MM.1S (cell line): ENCODE data around the gene FEN1.

Source experiments
- DNase-seq: peaks from one replicate; pipeline ENCODE4 v3.0.0-alpha.2; 2015
- H2AFZ ChIP-seq: fragments of 300-600 bp; sonication (generic); 2 replicates; pipeline ENCODE4 v1.6.0; 2016; ENCODE audit warnings: antibody characterized with exemption, low read length
- H3F3A ChIP-seq: fragments of 300-600 bp; sonication (generic); 2 replicates; pipeline ENCODE4 v1.6.1; 2016; ENCODE audit warnings: mild to moderate bottlenecking, antibody characterized with exemption, low read length, moderate library complexity, mixed read lengths; ENCODE audit not compliant: insufficient read depth
- H3K27ac ChIP-seq: fragments of 300-600 bp; sonication (generic); 2 replicates; pipeline ENCODE4 v1.5.1; 2016; ENCODE audit warnings: mild to moderate bottlenecking, low read length
- H3K27me3 ChIP-seq: fragments of 300-600 bp; sonication (generic); replicated peaks from 2 replicates; pipeline ENCODE4 v1.6.0; 2016; ENCODE audit warnings: low read length; ENCODE audit not compliant: insufficient read depth
- H3K36me3 ChIP-seq: fragments of 300-600 bp; sonication (generic); replicated peaks from 2 replicates; pipeline ENCODE4 v1.6.1; 2016; ENCODE audit warnings: mild to moderate bottlenecking, low read length, mixed read lengths; ENCODE audit not compliant: insufficient read depth
- H3K4me1 ChIP-seq: fragments of 300-600 bp; sonication (generic); 2 replicates; pipeline ENCODE4 v1.6.1; 2016; ENCODE audit warnings: low read length, mixed read lengths
- H3K4me2 ChIP-seq: fragments of 300-600 bp; sonication (generic); 2 replicates; pipeline ENCODE4 v1.6.0; 2016; ENCODE audit warnings: low read depth, low read length
- H3K4me3 ChIP-seq: fragments of 300-600 bp; sonication (generic); 2 replicates; pipeline ENCODE4 v1.5.1; 2016; ENCODE audit warnings: low read length, mixed read lengths
- H3K79me2 ChIP-seq: fragments of 300-600 bp; sonication (generic); 2 replicates; pipeline ENCODE4 v1.6.1; 2016; ENCODE audit warnings: mixed run types, low read length, mixed read lengths
- H3K9ac ChIP-seq: fragments of 300-600 bp; sonication (generic); 2 replicates; pipeline ENCODE4 v1.6.1; 2016; ENCODE audit warnings: low read length, mixed read lengths
- H3K9me2 ChIP-seq: fragments of 300-600 bp; sonication (generic); replicated peaks from 2 replicates; pipeline ENCODE4 v1.6.1; 2016; ENCODE audit warnings: mild to moderate bottlenecking, low read length, mixed read lengths; ENCODE audit not compliant: insufficient read depth
- H3K9me3 ChIP-seq: fragments of 300-600 bp; sonication (generic); replicated peaks from 2 replicates; pipeline ENCODE4 v1.6.1; 2016; ENCODE audit warnings: mild to moderate bottlenecking, low read length, mixed read lengths; ENCODE audit not compliant: insufficient read depth
- H4K20me1 ChIP-seq: fragments of 300-600 bp; sonication (generic); 2 replicates; pipeline ENCODE4 v1.6.1; 2016; ENCODE audit warnings: mild to moderate bottlenecking, low read length, moderate library complexity, mixed read lengths; ENCODE audit not compliant: insufficient read depth
- EZH2 ChIP-seq: fragments of 300-600 bp; sonication (generic); optimal IDR thresholded peaks from 2 replicates; pipeline ENCODE3; 2017; ENCODE audit warnings: low read depth, mild to moderate bottlenecking, antibody characterized with exemption, low read length, mixed read lengths
- EZH2phosphoT487 ChIP-seq: fragments of 300-600 bp; sonication (generic); IDR thresholded peaks from 2 replicates; pipeline ENCODE4 v1.6.1; 2018; ENCODE audit warnings: antibody characterized with exemption, low read length
- TF ChIP-seq, protein P1 (sequence below): fragments of 300-600 bp; sonication (generic); IDR thresholded peaks from 2 replicates; pipeline ENCODE4 v1.5.1; 2016; ENCODE audit warnings: antibody characterized with exemption, low read length, mixed read lengths

Gene FEN1

DNA sequence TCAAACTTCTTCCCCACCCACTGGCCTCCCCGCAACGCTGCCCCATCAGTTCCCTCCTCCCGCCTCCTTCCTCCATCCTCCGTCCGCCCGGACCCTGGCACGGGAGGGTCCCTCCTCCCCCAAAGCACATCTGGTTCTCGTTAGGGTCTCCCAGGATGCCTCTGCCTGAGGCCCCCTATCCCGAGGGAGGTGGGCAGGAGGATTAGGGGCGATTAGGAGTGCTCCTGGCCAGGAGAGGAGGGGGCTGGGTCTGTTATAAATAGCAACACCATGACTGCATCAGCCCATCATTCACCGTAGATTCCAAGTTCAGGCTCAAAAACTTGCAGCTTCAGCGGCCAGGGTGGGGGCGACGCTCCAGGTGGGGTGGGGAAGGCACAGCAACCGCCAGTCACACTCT is 29.9 kb upstream of the FEN1 start:
- no peaks in the 10 kb centered on the region for H3K9me3 ChIP-seq
- H3K9me2 ChIP-seq: no peaks in the 10 kb centered on the region
- H3K27ac ChIP-seq: no peak overlapping the region
- no peak for DNase-seq
- H3F3A ChIP-seq: no peaks in the 10 kb centered on the region
- H3K4me3 ChIP-seq: no peak overlapping the region
- no peak overlapping the region for H2AFZ ChIP-seq
- H3K9ac ChIP-seq: no peak overlapping the region
- H4K20me1 ChIP-seq: no peaks in the 10 kb centered on the region
- no peaks in the 10 kb centered on the region for H3K36me3 ChIP-seq
- H3K79me2 ChIP-seq: no peaks in the 10 kb centered on the region
- TF ChIP-seq, protein P1, sequence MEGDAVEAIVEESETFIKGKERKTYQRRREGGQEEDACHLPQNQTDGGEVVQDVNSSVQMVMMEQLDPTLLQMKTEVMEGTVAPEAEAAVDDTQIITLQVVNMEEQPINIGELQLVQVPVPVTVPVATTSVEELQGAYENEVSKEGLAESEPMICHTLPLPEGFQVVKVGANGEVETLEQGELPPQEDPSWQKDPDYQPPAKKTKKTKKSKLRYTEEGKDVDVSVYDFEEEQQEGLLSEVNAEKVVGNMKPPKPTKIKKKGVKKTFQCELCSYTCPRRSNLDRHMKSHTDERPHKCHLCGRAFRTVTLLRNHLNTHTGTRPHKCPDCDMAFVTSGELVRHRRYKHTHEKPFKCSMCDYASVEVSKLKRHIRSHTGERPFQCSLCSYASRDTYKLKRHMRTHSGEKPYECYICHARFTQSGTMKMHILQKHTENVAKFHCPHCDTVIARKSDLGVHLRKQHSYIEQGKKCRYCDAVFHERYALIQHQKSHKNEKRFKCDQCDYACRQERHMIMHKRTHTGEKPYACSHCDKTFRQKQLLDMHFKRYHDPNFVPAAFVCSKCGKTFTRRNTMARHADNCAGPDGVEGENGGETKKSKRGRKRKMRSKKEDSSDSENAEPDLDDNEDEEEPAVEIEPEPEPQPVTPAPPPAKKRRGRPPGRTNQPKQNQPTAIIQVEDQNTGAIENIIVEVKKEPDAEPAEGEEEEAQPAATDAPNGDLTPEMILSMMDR: no peak
- TF ChIP-seq EZH2phosphoT487 (no peak), EZH2 (no peak)
- no peaks in the 10 kb centered on the region for H3K4me1 ChIP-seq
- H3K27me3 ChIP-seq: peaks cover 76% of the 10 kb centered on the region
- H3K4me2 ChIP-seq: no peak overlapping the region

DNA sequence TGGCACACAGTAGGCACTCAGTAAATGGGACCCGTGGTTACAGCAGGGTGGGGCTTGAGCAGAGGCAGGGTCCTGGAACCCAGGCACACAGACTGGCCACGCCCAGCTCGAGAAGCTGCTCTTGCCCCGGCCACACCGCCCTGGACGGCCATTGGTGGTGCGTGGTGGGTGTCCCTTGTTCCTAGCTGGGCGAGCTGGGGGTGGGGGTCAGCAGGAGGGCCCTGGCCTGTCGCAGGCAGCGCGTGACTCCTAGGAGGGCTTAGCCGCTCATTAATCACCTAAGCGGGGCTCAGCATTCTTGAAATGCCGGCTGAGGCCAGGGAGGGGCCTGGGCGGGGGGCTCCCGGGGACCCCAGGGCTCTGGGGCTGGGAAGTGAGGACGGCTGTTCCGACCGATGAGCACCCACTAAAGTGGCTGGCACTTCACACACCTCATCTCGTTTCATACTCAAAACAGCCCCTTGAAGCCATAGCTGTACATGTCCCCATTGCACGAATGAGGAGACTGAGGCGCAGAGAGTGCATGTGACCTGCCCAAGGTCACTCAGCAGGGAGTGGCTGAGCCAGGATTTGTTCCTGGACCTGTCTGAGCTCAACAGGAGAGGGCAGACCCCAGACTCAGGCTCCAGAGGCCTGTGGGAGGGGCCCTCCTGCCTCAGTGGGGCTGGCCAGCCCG is 28.6 kb upstream of the FEN1 start:
- Histone ChIP-seq H3K4me3 (no peak overlapping the region), H3K27ac (no peak overlapping the region), H3K79me2 (no peaks in the 10 kb centered on the region), H3K27me3 (peaks cover 65% of the 10 kb centered on the region), H4K20me1 (no peaks in the 10 kb centered on the region), H3K4me2 (no peak overlapping the region), H2AFZ (no peak overlapping the region), H3K9ac (no peak overlapping the region), H3K9me3 (no peaks in the 10 kb centered on the region), H3K9me2 (no peaks in the 10 kb centered on the region), H3K4me1 (no peaks in the 10 kb centered on the region), H3F3A (no peaks in the 10 kb centered on the region), H3K36me3 (no peaks in the 10 kb centered on the region)
- TF ChIP-seq EZH2 (no peak), EZH2phosphoT487 (no peak)
- TF ChIP-seq, protein P1: no peak
- DNase-seq: no peak

DNA sequence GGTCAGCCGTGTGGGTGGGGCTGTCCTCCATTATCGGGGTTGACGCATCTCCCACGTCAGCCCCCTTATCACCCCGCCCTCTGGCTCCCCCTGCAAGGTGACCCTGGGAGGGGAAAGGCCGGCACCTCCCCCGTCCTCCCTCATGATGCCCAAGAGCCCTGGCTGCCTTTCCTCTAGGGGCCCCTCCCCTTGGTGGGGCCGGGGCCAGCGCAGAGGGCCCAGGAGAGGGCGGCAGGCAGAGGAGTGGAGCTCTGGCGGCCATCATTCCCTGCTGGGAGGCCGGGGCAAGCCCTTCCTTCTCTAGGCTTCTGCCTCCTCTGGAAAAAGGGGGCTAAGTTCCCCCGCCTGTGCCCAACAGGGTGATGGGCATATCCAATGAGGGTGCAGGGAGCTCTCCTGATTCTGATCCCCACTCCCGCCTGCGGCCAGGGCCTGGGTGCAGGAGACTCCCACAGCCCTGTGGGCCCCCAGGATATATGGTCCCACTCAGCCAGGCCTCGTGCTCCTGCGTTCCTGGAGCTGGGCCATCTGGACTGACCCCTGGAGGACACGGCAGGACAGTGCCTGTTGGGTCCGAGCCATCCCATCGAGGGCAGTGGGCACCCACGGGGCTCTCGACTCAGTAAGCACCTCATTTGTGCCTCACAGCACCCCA is 28.0 kb upstream of the FEN1 start:
- Histone ChIP-seq H3K4me1 (no peaks in the 10 kb centered on the region), H3K27me3 (peaks cover 62% of the 10 kb centered on the region), H3K27ac (no peak overlapping the region), H3K79me2 (no peaks in the 10 kb centered on the region), H4K20me1 (no peaks in the 10 kb centered on the region), H3K4me3 (no peak overlapping the region), H3K9me2 (no peaks in the 10 kb centered on the region), H3K36me3 (no peaks in the 10 kb centered on the region), H3F3A (no peaks in the 10 kb centered on the region), H3K9ac (no peak overlapping the region), H2AFZ (no peak overlapping the region), H3K4me2 (no peak overlapping the region), H3K9me3 (no peaks in the 10 kb centered on the region)
- no peak for DNase-seq
- TF ChIP-seq, protein P1: no peak
- TF ChIP-seq EZH2 (no peak), EZH2phosphoT487 (no peak)
